ENCODE results near the gene PRCC.

Gene PRCC

GRCh38 chr1:156849151-156849496 is 81.8 kb downstream of the PRCC start:
- TF ChIP-seq, protein P1, sequence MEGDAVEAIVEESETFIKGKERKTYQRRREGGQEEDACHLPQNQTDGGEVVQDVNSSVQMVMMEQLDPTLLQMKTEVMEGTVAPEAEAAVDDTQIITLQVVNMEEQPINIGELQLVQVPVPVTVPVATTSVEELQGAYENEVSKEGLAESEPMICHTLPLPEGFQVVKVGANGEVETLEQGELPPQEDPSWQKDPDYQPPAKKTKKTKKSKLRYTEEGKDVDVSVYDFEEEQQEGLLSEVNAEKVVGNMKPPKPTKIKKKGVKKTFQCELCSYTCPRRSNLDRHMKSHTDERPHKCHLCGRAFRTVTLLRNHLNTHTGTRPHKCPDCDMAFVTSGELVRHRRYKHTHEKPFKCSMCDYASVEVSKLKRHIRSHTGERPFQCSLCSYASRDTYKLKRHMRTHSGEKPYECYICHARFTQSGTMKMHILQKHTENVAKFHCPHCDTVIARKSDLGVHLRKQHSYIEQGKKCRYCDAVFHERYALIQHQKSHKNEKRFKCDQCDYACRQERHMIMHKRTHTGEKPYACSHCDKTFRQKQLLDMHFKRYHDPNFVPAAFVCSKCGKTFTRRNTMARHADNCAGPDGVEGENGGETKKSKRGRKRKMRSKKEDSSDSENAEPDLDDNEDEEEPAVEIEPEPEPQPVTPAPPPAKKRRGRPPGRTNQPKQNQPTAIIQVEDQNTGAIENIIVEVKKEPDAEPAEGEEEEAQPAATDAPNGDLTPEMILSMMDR (conservative IDR thresholded peaks at IDR 0.05; ENCODE audit: low read depth, low read length), result no peak
- no peak for DNase-seq (ENCODE audit: low read depth)
- no peak overlapping the region for H3K4me3 ChIP-seq (ENCODE audit: low read depth, low read length)
